ENCODE results near the gene OMG.

The OMG gene

DNA sequence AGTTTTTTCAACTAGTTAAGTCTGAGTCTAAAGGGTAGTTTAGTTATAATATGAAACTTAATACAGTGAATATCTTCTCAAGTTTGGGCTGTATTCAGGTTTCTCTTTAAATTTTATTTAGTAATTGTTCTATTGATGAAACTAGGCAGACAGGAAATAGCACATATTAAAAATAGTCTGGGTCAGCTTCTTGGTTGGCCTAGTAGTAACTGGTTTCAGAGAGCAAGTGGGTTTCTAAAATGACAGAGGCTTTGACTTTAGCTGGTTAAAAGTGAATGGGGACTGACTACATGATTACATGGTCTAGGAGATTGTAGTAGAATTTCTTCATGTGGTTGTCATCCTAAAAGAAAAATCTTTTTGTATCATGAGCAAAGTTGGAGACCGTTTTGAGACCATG, 46.8 kb downstream of the OMG start:
- no peak for FAIRE-seq
- DNase-seq (ENCODE audit: insufficient read length, low spot score), result no peak
- TF ChIP-seq CTCF (IDR thresholded peaks at IDR 0.05; ENCODE audit: insufficient read depth, missing control alignments), result no peak

GRCh38 chr17:31249835-31250141, 47.3 kb downstream of the OMG start:
- FAIRE-seq (no peak), DNase-seq (ENCODE audit: insufficient read length, low spot score) (no peak)
- no peak for TF ChIP-seq CTCF (IDR thresholded peaks at IDR 0.05; ENCODE audit: insufficient read depth, missing control alignments)

DNA sequence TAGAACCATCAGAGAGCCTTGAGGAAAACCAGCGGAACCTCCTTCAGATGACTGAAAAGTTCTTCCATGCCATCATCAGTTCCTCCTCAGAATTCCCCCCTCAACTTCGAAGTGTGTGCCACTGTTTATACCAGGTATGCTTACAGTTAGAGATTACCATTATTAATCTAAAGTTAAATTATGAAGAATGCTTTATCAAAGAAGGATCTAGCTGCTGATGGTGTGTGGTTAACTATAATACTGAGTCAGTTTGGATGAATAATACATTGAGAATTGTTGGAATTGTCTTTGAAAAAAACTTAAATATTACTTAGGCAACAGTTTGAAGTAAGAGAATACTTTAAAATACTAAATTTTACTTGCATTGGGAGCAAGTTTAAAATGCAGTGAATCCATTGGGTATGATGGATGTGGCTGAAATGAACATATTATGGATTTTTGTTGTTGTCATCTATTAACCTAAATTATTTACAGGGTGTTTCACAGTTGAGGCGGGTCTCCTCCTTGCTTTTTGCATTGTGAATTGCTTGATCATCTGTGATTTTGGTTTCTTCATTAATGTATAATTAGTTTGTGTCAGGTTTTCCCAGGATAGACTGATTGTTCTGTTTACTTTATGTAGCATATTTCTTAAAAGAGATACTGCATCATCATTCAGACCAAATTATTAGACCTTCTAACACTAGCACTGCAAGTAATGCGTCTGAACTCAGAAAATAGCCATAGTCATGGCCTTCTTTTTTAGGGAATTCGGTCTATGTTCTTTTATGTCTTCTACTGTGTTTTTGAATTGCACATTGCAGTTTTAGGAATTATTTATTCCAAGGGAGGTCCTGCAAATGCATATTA, 47.8 kb downstream of the OMG start:
- TF ChIP-seq CTCF (IDR thresholded peaks at IDR 0.05; ENCODE audit: insufficient read depth, missing control alignments), result no peak
- FAIRE-seq, result no peak
- no peak for DNase-seq (ENCODE audit: insufficient read length, low spot score)
